ENCODE data around the gene KCP.

The KCP gene

GRCh38 chr7:128915841-128916642 lies 5.5 kb upstream of the KCP start:
- no peak overlapping the region for H3K4me3 ChIP-seq (ENCODE audit: low read length)
- no peaks in the 10 kb centered on the region for H3K36me3 ChIP-seq (replicated peaks; ENCODE audit: insufficient read depth, low read length)
- TF ChIP-seq CTCF (IDR thresholded peaks at IDR 0.05; ENCODE audit: low read length) (no peak), EZH2phosphoT487 (IDR thresholded peaks at IDR 0.05; ENCODE audit: low read length) (no peak), EZH2 (optimal IDR thresholded peaks at IDR 0.05; ENCODE audit: low read depth, low read length) (no peak)
- no peak for DNase-seq
- no peaks in the 10 kb centered on the region for H4K20me1 ChIP-seq (ENCODE audit: insufficient read depth, low read length)
- no peaks in the 10 kb centered on the region for H3K9me3 ChIP-seq (replicated peaks; ENCODE audit: insufficient read depth, low read length)
- H3K79me2 ChIP-seq (ENCODE audit: low read length) = no peaks in the 10 kb centered on the region
- H3K27me3 ChIP-seq (replicated peaks; ENCODE audit: insufficient read depth, low read length) = peaks cover 12% of the 10 kb centered on the region
- no peaks in the 10 kb centered on the region for H3F3A ChIP-seq (ENCODE audit: insufficient read depth, low read length)
- H3K4me2 ChIP-seq (ENCODE audit: low read depth, low read length) = no peak overlapping the region
- no peak overlapping the region for H2AFZ ChIP-seq (ENCODE audit: low read length)
- H3K9ac ChIP-seq (ENCODE audit: low read length) = no peak overlapping the region
- no peak overlapping the region for H3K27ac ChIP-seq (ENCODE audit: low read length)
- H3K4me1 ChIP-seq (ENCODE audit: low read length) = peaks cover 11% of the 10 kb centered on the region
- no peaks in the 10 kb centered on the region for H3K9me2 ChIP-seq (replicated peaks; ENCODE audit: insufficient read depth, low read length)

GRCh38 chr7:128915271-128915819 lies 4.8 kb upstream of the KCP start:
- Histone ChIP-seq H3F3A (ENCODE audit: insufficient read depth, low read length) (no peaks in the 10 kb centered on the region), H3K9me2 (replicated peaks; ENCODE audit: insufficient read depth, low read length) (no peaks in the 10 kb centered on the region), H3K4me1 (ENCODE audit: low read length) (peaks cover 11% of the 10 kb centered on the region), H3K4me3 (ENCODE audit: low read length) (no peak overlapping the region), H2AFZ (ENCODE audit: low read length) (0 out of 2 replicates have a peak overlapping the region, but pooled peaks have one; percentile 37), H4K20me1 (ENCODE audit: insufficient read depth, low read length) (no peaks in the 10 kb centered on the region), H3K27me3 (replicated peaks; ENCODE audit: insufficient read depth, low read length) (peaks cover 17% of the 10 kb centered on the region), H3K36me3 (replicated peaks; ENCODE audit: insufficient read depth, low read length) (no peaks in the 10 kb centered on the region), H3K27ac (ENCODE audit: low read length) (no peak overlapping the region), H3K9me3 (replicated peaks; ENCODE audit: insufficient read depth, low read length) (no peaks in the 10 kb centered on the region), H3K9ac (ENCODE audit: low read length) (no peak overlapping the region), H3K4me2 (ENCODE audit: low read depth, low read length) (no peak overlapping the region), H3K79me2 (ENCODE audit: low read length) (no peaks in the 10 kb centered on the region)
- TF ChIP-seq EZH2 (optimal IDR thresholded peaks at IDR 0.05; ENCODE audit: low read depth, low read length) (no peak), CTCF (IDR thresholded peaks at IDR 0.05; ENCODE audit: low read length) (no peak), EZH2phosphoT487 (IDR thresholded peaks at IDR 0.05; ENCODE audit: low read length) (no peak)
- no peak for DNase-seq

- no peaks in the 10 kb centered on the region for H3K79me2 ChIP-seq (ENCODE audit: low read length)
- no peaks in the 10 kb centered on the region for H3K36me3 ChIP-seq (replicated peaks; ENCODE audit: insufficient read depth, low read length)
- H3F3A ChIP-seq (ENCODE audit: insufficient read depth, low read length) = no peaks in the 10 kb centered on the region
- no peak overlapping the region for H2AFZ ChIP-seq (ENCODE audit: low read length)
- TF ChIP-seq EZH2 (optimal IDR thresholded peaks at IDR 0.05; ENCODE audit: low read depth, low read length) = no peak
- no peak for TF ChIP-seq CTCF (IDR thresholded peaks at IDR 0.05; ENCODE audit: low read length)
- TF ChIP-seq EZH2phosphoT487 (IDR thresholded peaks at IDR 0.05; ENCODE audit: low read length) = no peak
- H3K27me3 ChIP-seq (replicated peaks; ENCODE audit: insufficient read depth, low read length) = peaks cover 24% of the 10 kb centered on the region
- peaks cover 7% of the 10 kb centered on the region for H3K4me1 ChIP-seq (ENCODE audit: low read length)
- no peaks in the 10 kb centered on the region for H4K20me1 ChIP-seq (ENCODE audit: insufficient read depth, low read length)
- H3K27ac ChIP-seq (ENCODE audit: low read length) = no peak overlapping the region
- no peak overlapping the region for H3K4me3 ChIP-seq (ENCODE audit: low read length)
- no peak for DNase-seq
- H3K9me2 ChIP-seq (replicated peaks; ENCODE audit: insufficient read depth, low read length) = no peaks in the 10 kb centered on the region
- H3K9ac ChIP-seq (ENCODE audit: low read length) = no peak overlapping the region
- H3K4me2 ChIP-seq (ENCODE audit: low read depth, low read length) = 0 out of 2 replicates have a peak overlapping the region, but pooled peaks have one; percentile 8
- H3K9me3 ChIP-seq (replicated peaks; ENCODE audit: insufficient read depth, low read length) = no peaks in the 10 kb centered on the region
Observed at GRCh38 chr7:128914566-128915151, 4.2 kb upstream of the KCP start.

Data from MM.1S (cell line).